Hematopoietic multipotent progenitor cell (in vitro differentiated cells): Measurements from ENCODE around the gene RAB13. TPM values are rescaled to one million over a fixed set of nuclear protein-coding genes. Genes with fewer than 3 reads are reported as not detected.
A peak's percentile ranks its signal among the peaks of the same experiment; 100 is the strongest.

ENCODE experiments used
- DNase-seq, 3 donors: peaks; one replicate each; pipeline ENCODE4 v3.0.0-alpha.2; 2011 to 2015; ENCODE audit warnings: low read depth in 2 of 3, low spot score in 2 of 3
- total RNA-seq: library from RNA; depleted of rRNA; stranded (reverse); fragments of >200 nt; gene quantifications from one replicate; pipeline ENCODE4 v1.2.3, GENCODE V29; 2012

RAB13 gene
- total RNA-seq, 1 donor: 30.7 TPM

GRCh38 chr1:153958111-153958960 lies 27.8 kb downstream of the RAB13 start, which contains the start of gene CRTC2:
TSS of gene CRTC2 (minus strand) at chr1:153958612. CDS start at chr1:153958497, 115 bp downstream.
- peak; percentile 79 to 98 (median 97) for DNase-seq

GRCh38 chr1:153957744-153958110 lies 28.4 kb downstream of the RAB13 start:
- DNase-seq: peak in 2 of 3 donors; percentile 36 to 42

GRCh38 chr1:153956997-153957715 lies 29.0 kb downstream of the RAB13 start:
- DNase-seq: no peak

GRCh38 chr1:153954826-153955225 lies 31.3 kb downstream of the RAB13 start:
- DNase-seq: no peak

GRCh38 chr1:153953859-153954365 lies 32.2 kb downstream of the RAB13 start:
- DNase-seq: no peak

GRCh38 chr1:153951801-153952200 lies 34.3 kb downstream of the RAB13 start:
- no peak for DNase-seq

- no peak for DNase-seq
Measured at GRCh38 chr1:153951183-153951582, 35.0 kb downstream of the RAB13 start.

- peak in 2 of 3 donors; percentile 79 to 87 for DNase-seq
Measured at GRCh38 chr1:153946622-153947241, 39.4 kb downstream of the RAB13 start, which contains the start of gene DENND4B. TSS of gene DENND4B (minus strand) at chr1:153946718. CDS start at chr1:153944374, 2,344 bp downstream.

GRCh38 chr1:153945795-153946621 lies 40.1 kb downstream of the RAB13 start:
- DNase-seq: peak in 2 of 3 donors; percentile 92 to 95

- peak in 2 of 3 donors; percentile 78 to 88 for DNase-seq
Measured at GRCh38 chr1:153945131-153945794, 40.9 kb downstream of the RAB13 start.

- DNase-seq: no peak
Measured at GRCh38 chr1:153944827-153945117, 41.4 kb downstream of the RAB13 start.

- DNase-seq: peak in 1 of 3 donors; percentile 44
Measured at GRCh38 chr1:153944005-153944826, 41.9 kb downstream of the RAB13 start.

GRCh38 chr1:153942766-153943549 lies 43.2 kb downstream of the RAB13 start:
- no peak for DNase-seq

- no peak for DNase-seq
Measured at GRCh38 chr1:153941826-153942725, 44.1 kb downstream of the RAB13 start.

GRCh38 chr1:153940756-153941155 lies 45.4 kb downstream of the RAB13 start:
- no peak for DNase-seq

GRCh38 chr1:153939476-153939875 lies 46.7 kb downstream of the RAB13 start:
- no peak for DNase-seq

- DNase-seq: no peak
Measured at GRCh38 chr1:153938996-153939395, 47.1 kb downstream of the RAB13 start.
